Raji (cell line): ENCODE data around the gene TAF4B.

ENCODE experiments used
- POLR2A ChIP-seq: IDR thresholded peaks from 2 replicates; pipeline ENCODE4 v1.6.1; 2011; ENCODE audit warnings: low read depth, low read length, control low read depth; ENCODE audit not compliant: insufficient read depth

TAF4B gene

GRCh38 chr18:26350961-26351360, 124.7 kb downstream of the TAF4B start:
- no peak for TF ChIP-seq POLR2A

GRCh38 chr18:26356045-26356785, 130.0 kb downstream of the TAF4B start:
- TF ChIP-seq POLR2A: no peak

GRCh38 chr18:26357960-26358359, 131.7 kb downstream of the TAF4B start:
- TF ChIP-seq POLR2A: no peak

- no peak for TF ChIP-seq POLR2A
Observed at GRCh38 chr18:26362021-26362420, 135.8 kb downstream of the TAF4B start.

- no peak for TF ChIP-seq POLR2A
Observed at GRCh38 chr18:26367425-26367824, 141.2 kb downstream of the TAF4B start.

GRCh38 chr18:26370037-26370436, 143.8 kb downstream of the TAF4B start:
- TF ChIP-seq POLR2A: no peak

GRCh38 chr18:26376105-26376504, 149.9 kb downstream of the TAF4B start:
- no peak for TF ChIP-seq POLR2A

GRCh38 chr18:26378701-26379100, 152.5 kb downstream of the TAF4B start:
- no peak for TF ChIP-seq POLR2A

GRCh38 chr18:26383454-26384270, 157.4 kb downstream of the TAF4B start:
- TF ChIP-seq POLR2A: no peak

GRCh38 chr18:26386002-26386401, 159.8 kb downstream of the TAF4B start:
- TF ChIP-seq POLR2A: no peak

GRCh38 chr18:26386441-26386840, 160.2 kb downstream of the TAF4B start:
- no peak for TF ChIP-seq POLR2A

- no peak for TF ChIP-seq POLR2A
Observed at GRCh38 chr18:26394047-26394654, 167.9 kb downstream of the TAF4B start.

- no peak for TF ChIP-seq POLR2A
Observed at GRCh38 chr18:26397019-26397418, 170.8 kb downstream of the TAF4B start.

GRCh38 chr18:26403491-26403890, 177.2 kb downstream of the TAF4B start:
- no peak for TF ChIP-seq POLR2A

- no peak for TF ChIP-seq POLR2A
Observed at GRCh38 chr18:26405190-26405801, 179.1 kb downstream of the TAF4B start.
